SK-N-SH treated with all-trans-retinoic acid at 6 μM for 48 hours (cell line): Measurements from ENCODE around the gene ENSA.

Experiments
- ATAC-seq: fragments of 200-7000 bp; cut with Tn5 transposase; 3 replicates; pipeline ENCODE4 v1.9.1; 2020; ENCODE audit warnings: mild to moderate bottlenecking, moderate library complexity
- ARNTL ChIP-seq: fragments of 450-650 bp; formaldehyde crosslinking; IDR thresholded peaks from 2 replicates; pipeline ENCODE4 v1.5.0; 2020; ENCODE audit warnings: low read depth, mild to moderate bottlenecking, moderate library complexity, borderline replicate concordance
- BACH2 ChIP-seq: fragments of 250-450 bp; sonication (Bioruptor Pico); IDR thresholded peaks from 2 replicates; pipeline ENCODE4 v1.9.0; 2021; ENCODE audit warnings: mild to moderate bottlenecking, borderline replicate concordance
- CSDC2 ChIP-seq: fragments of 250-450 bp; sonication (Bioruptor Pico); IDR thresholded peaks from 2 replicates; pipeline ENCODE4 v1.5.0; 2020; ENCODE audit warnings: mild to moderate bottlenecking, moderate library complexity
- CSRNP3 ChIP-seq: fragments of 250-450 bp; sonication (Bioruptor Pico); IDR thresholded peaks from 2 replicates; pipeline ENCODE4 v1.5.1; 2021; ENCODE audit warnings: mild to moderate bottlenecking, moderate library complexity
- ESRRG ChIP-seq: fragments of 250-450 bp; sonication (Bioruptor Pico); IDR thresholded peaks from 2 replicates; pipeline ENCODE4 v1.6.1; 2021; ENCODE audit warnings: mild to moderate bottlenecking
- GLIS3 ChIP-seq: fragments of 250-450 bp; sonication (Bioruptor Pico); IDR thresholded peaks from 2 replicates; pipeline ENCODE4 v1.5.0; 2020; ENCODE audit warnings: mild to moderate bottlenecking, moderate library complexity
- ISL1 ChIP-seq: fragments of 250-450 bp; sonication (Bioruptor Pico); IDR thresholded peaks from 2 replicates; pipeline ENCODE4 v2.1.2; 2022; ENCODE audit warnings: mild to moderate bottlenecking, moderate library complexity
- OSR1 ChIP-seq: fragments of 250-450 bp; sonication (Bioruptor Pico); IDR thresholded peaks from 2 replicates; pipeline ENCODE4 v1.8.0; 2022; ENCODE audit warnings: moderate library complexity, mild to moderate bottlenecking, inconsistent platforms
- PPARA ChIP-seq: fragments of 250-450 bp; sonication (Bioruptor Pico); IDR thresholded peaks from 2 replicates; pipeline ENCODE4 v1.5.0; 2020; ENCODE audit warnings: mild to moderate bottlenecking, borderline replicate concordance
- RARB ChIP-seq: fragments of 250-450 bp; sonication (Bioruptor Pico); IDR thresholded peaks from 2 replicates; pipeline ENCODE4 v1.8.0; 2021; ENCODE audit warnings: mild to moderate bottlenecking, moderate library complexity
- SNAI2 ChIP-seq: fragments of 250-450 bp; sonication (Bioruptor Pico); IDR thresholded peaks from 2 replicates; pipeline ENCODE4 v1.5.0; 2020; ENCODE audit warnings: mild to moderate bottlenecking, moderate library complexity
- TCF4 ChIP-seq: fragments of 250-450 bp; sonication (Bioruptor Pico); IDR thresholded peaks from 2 replicates; pipeline ENCODE4 v1.8.0; 2021; ENCODE audit warnings: mild to moderate bottlenecking, moderate library complexity, borderline replicate concordance
- TOX ChIP-seq: fragments of 250-450 bp; sonication (Bioruptor Pico); IDR thresholded peaks from 2 replicates; pipeline ENCODE4 v1.8.0; 2021; ENCODE audit warnings: mild to moderate bottlenecking, moderate library complexity, borderline replicate concordance
- ZC3H10 ChIP-seq: fragments of 250-450 bp; sonication (Bioruptor Pico); IDR thresholded peaks from 2 replicates; pipeline ENCODE4 v1.5.1; 2021; ENCODE audit warnings: mild to moderate bottlenecking, moderate library complexity
- ZFP3 ChIP-seq: fragments of 250-450 bp; sonication (Bioruptor Pico); IDR thresholded peaks from 2 replicates; pipeline ENCODE4 v1.5.0; 2020; ENCODE audit warnings: mild to moderate bottlenecking, moderate library complexity
- ZFP30 ChIP-seq: fragments of 450-650 bp; formaldehyde crosslinking; IDR thresholded peaks from 2 replicates; pipeline ENCODE4 v1.5.0; 2022; ENCODE audit warnings: mild to moderate bottlenecking, moderate library complexity
- ZNF565 ChIP-seq: fragments of 450-650 bp; formaldehyde crosslinking; conservative IDR thresholded peaks from 2 replicates; pipeline ENCODE4 v1.5.0; 2020; ENCODE audit warnings: low read depth, mild to moderate bottlenecking, moderate library complexity
- ZNF70 ChIP-seq: fragments of 450-650 bp; formaldehyde crosslinking; IDR thresholded peaks from 2 replicates; pipeline ENCODE4 v1.5.0; 2020; ENCODE audit warnings: mild to moderate bottlenecking, moderate library complexity
- ZNF8 ChIP-seq: fragments of 450-650 bp; formaldehyde crosslinking; IDR thresholded peaks from 2 replicates; pipeline ENCODE4 v1.5.0; 2020; ENCODE audit warnings: mild to moderate bottlenecking, moderate library complexity
- TF ChIP-seq, protein P1 (sequence below): fragments of 250-450 bp; sonication (Bioruptor Pico); IDR thresholded peaks from 2 replicates; pipeline ENCODE4 v1.5.0; 2020; ENCODE audit warnings: mild to moderate bottlenecking, moderate library complexity
- TF ChIP-seq, protein P2 (sequence below): fragments of 250-450 bp; sonication (Bioruptor Pico); IDR thresholded peaks from 2 replicates; pipeline ENCODE4 v1.5.1; 2020; ENCODE audit warnings: low read depth, mild to moderate bottlenecking, moderate library complexity
- TF ChIP-seq, protein P3 (sequence below): fragments of 250-450 bp; sonication (Bioruptor Pico); IDR thresholded peaks from 2 replicates; pipeline ENCODE4 v1.8.0; 2021; ENCODE audit warnings: low read depth, mild to moderate bottlenecking, moderate library complexity, borderline replicate concordance
- TF ChIP-seq, protein P4 (sequence below): fragments of 250-450 bp; sonication (Bioruptor Pico); IDR thresholded peaks from 2 replicates; pipeline ENCODE4 v1.8.0; 2020; ENCODE audit warnings: mild to moderate bottlenecking, moderate library complexity, borderline replicate concordance

The ENSA gene

GRCh38 chr1:150576794-150577556 lies 52.4 kb downstream of the ENSA start:
- ATAC-seq = no peak

DNA sequence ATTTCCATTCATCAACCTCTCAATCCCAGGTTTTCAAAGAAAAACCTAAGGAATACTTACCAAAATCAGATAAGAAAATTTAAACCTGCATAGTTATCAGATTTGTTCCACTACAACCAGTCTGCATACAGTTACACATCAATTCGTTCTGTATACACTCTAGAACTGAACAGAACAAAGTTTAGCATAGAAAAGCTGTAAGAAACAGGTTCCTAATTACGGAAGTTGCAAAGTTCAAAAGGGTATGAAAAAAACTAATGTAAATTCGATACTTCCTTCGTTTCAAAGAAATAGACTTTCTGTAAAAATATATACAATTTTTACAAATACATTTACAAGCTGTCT lies 53.1 kb downstream of the ENSA start:
- ATAC-seq = no peak
- TF ChIP-seq PPARA (CRISPR knock-in tag) (no peak), SNAI2 (no peak), RARB (CRISPR knock-in tag) (no peak), ZFP3 (CRISPR knock-in tag) (no peak), TOX (CRISPR knock-in tag) (no peak; the same call in 1 of the 2 replicates), ESRRG (CRISPR knock-in tag) (no peak), ZNF70 (CRISPR knock-in tag) (no peak), BACH2 (CRISPR knock-in tag) (no peak), CSRNP3 (no peak), ZNF8 (no peak), CSDC2 (CRISPR knock-in tag) (no peak), ZC3H10 (CRISPR knock-in tag) (no peak), ISL1 (CRISPR knock-in tag) (no peak), GLIS3 (CRISPR knock-in tag) (no peak), TCF4 (CRISPR knock-in tag) (no peak)
- TF ChIP-seq, protein P1, sequence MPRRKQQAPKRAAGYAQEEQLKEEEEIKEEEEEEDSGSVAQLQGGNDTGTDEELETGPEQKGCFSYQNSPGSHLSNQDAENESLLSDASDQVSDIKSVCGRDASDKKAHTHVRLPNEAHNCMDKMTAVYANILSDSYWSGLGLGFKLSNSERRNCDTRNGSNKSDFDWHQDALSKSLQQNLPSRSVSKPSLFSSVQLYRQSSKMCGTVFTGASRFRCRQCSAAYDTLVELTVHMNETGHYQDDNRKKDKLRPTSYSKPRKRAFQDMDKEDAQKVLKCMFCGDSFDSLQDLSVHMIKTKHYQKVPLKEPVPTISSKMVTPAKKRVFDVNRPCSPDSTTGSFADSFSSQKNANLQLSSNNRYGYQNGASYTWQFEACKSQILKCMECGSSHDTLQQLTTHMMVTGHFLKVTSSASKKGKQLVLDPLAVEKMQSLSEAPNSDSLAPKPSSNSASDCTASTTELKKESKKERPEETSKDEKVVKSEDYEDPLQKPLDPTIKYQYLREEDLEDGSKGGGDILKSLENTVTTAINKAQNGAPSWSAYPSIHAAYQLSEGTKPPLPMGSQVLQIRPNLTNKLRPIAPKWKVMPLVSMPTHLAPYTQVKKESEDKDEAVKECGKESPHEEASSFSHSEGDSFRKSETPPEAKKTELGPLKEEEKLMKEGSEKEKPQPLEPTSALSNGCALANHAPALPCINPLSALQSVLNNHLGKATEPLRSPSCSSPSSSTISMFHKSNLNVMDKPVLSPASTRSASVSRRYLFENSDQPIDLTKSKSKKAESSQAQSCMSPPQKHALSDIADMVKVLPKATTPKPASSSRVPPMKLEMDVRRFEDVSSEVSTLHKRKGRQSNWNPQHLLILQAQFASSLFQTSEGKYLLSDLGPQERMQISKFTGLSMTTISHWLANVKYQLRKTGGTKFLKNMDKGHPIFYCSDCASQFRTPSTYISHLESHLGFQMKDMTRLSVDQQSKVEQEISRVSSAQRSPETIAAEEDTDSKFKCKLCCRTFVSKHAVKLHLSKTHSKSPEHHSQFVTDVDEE = no peak
- TF ChIP-seq, protein P2, sequence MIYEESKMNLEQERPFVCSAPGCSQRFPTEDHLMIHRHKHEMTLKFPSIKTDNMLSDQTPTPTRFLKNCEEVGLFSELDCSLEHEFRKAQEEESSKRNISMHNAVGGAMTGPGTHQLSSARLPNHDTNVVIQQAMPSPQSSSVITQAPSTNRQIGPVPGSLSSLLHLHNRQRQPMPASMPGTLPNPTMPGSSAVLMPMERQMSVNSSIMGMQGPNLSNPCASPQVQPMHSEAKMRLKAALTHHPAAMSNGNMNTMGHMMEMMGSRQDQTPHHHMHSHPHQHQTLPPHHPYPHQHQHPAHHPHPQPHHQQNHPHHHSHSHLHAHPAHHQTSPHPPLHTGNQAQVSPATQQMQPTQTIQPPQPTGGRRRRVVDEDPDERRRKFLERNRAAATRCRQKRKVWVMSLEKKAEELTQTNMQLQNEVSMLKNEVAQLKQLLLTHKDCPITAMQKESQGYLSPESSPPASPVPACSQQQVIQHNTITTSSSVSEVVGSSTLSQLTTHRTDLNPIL (CRISPR knock-in tag) = no peak
- TF ChIP-seq, protein P3, sequence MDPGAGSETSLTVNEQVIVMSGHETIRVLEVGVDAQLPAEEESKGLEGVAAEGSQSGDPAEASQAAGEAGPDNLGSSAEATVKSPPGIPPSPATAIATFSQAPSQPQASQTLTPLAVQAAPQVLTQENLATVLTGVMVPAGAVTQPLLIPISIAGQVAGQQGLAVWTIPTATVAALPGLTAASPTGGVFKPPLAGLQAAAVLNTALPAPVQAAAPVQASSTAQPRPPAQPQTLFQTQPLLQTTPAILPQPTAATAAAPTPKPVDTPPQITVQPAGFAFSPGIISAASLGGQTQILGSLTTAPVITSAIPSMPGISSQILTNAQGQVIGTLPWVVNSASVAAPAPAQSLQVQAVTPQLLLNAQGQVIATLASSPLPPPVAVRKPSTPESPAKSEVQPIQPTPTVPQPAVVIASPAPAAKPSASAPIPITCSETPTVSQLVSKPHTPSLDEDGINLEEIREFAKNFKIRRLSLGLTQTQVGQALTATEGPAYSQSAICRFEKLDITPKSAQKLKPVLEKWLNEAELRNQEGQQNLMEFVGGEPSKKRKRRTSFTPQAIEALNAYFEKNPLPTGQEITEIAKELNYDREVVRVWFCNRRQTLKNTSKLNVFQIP (CRISPR knock-in tag) = no peak

More at GRCh38 chr1:150576794-150577556, 52.4 kb downstream of the ENSA start:
- TF ChIP-seq ZNF8 = no peak
- no peak for TF ChIP-seq ZFP30 (CRISPR knock-in tag)
- no peak for TF ChIP-seq ZFP3 (CRISPR knock-in tag)
- no peak for TF ChIP-seq ISL1 (CRISPR knock-in tag)
- peak; percentile 7; the same call in 1 of the 2 replicates for TF ChIP-seq RARB (CRISPR knock-in tag)
- TF ChIP-seq ARNTL (CRISPR knock-in tag) = no peak
- TF ChIP-seq OSR1 (CRISPR knock-in tag) = no peak
- 0 out of 2 replicates have a peak, but pooled peaks have one; percentile 24 for TF ChIP-seq CSRNP3
- TF ChIP-seq ZNF565 = no peak
- TF ChIP-seq PPARA (CRISPR knock-in tag) = no peak
- TF ChIP-seq, protein P3 (CRISPR knock-in tag) = no peak
- TF ChIP-seq ZNF70 (CRISPR knock-in tag) = no peak
- TF ChIP-seq, protein P4, sequence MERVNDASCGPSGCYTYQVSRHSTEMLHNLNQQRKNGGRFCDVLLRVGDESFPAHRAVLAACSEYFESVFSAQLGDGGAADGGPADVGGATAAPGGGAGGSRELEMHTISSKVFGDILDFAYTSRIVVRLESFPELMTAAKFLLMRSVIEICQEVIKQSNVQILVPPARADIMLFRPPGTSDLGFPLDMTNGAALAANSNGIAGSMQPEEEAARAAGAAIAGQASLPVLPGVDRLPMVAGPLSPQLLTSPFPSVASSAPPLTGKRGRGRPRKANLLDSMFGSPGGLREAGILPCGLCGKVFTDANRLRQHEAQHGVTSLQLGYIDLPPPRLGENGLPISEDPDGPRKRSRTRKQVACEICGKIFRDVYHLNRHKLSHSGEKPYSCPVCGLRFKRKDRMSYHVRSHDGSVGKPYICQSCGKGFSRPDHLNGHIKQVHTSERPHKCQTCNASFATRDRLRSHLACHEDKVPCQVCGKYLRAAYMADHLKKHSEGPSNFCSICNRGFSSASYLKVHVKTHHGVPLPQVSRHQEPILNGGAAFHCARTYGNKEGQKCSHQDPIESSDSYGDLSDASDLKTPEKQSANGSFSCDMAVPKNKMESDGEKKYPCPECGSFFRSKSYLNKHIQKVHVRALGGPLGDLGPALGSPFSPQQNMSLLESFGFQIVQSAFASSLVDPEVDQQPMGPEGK (CRISPR knock-in tag) = no peak; the same call in 1 of the 2 replicates
- TF ChIP-seq ZC3H10 (CRISPR knock-in tag) = no peak
- no peak for TF ChIP-seq ESRRG (CRISPR knock-in tag)
- no peak for TF ChIP-seq CSDC2 (CRISPR knock-in tag)
- TF ChIP-seq TOX (CRISPR knock-in tag) = peak; percentile 43; the same call in 1 of the 2 replicates
- TF ChIP-seq, all 23 proteins: peak for 3
